Kidney (tissue), 14 donors: ENCODE measurements around the gene SLC9A2. TPM values are rescaled to one million over a fixed set of nuclear protein-coding genes. Genes with fewer than 3 reads are reported as not detected.

Source experiments
- DNase-seq, 5 donors: peaks; one replicate each; pipeline ENCODE4 v3.0.0-alpha.2; 2013 to 2020
- FAIRE-seq: peaks from 2 replicates; lab custom pipeline; 2012; peaks lifted over from hg19 to GRCh38; lab: Jason Lieb, UNC
- H3K27ac ChIP-seq, 2 donors: one replicate each; pipeline ENCODE4 v1.7.0; 2013; ENCODE audit warnings: low read depth in 2 of 2, low read length in 2 of 2, inconsistent platforms in 1 of 2
- H3K27me3 ChIP-seq: one replicate; pipeline ENCODE4 v1.7.1; 2013; ENCODE audit warnings: low read length, inconsistent platforms; ENCODE audit not compliant: control insufficient read depth, insufficient read depth
- H3K36me3 ChIP-seq, 3 donors: one replicate each; pipeline versions ENCODE4 v1.7.0 to v1.7.1; 2013; ENCODE audit warnings: low read length in 3 of 3, control low read depth in 1 of 3, inconsistent platforms in 1 of 3; ENCODE audit not compliant: insufficient read depth in 3 of 3, control insufficient read depth in 2 of 3
- H3K4me1 ChIP-seq, 3 donors: one replicate each; pipeline versions ENCODE4 v1.7.0 to v1.7.1; 2013; ENCODE audit warnings: low read length in 3 of 3, inconsistent platforms in 1 of 3, low read depth in 1 of 3; ENCODE audit not compliant: control insufficient read depth in 2 of 3, insufficient read depth in 2 of 3
- H3K4me3 ChIP-seq, 3 donors: one replicate each; pipeline versions ENCODE4 v1.7.0 to v1.8.1; 2013; ENCODE audit warnings: low read length in 3 of 3, control low read depth in 1 of 3, inconsistent platforms in 1 of 3
- H3K9ac ChIP-seq, 3 donors: one replicate each; pipeline versions ENCODE4 v1.7.0 to v1.7.1; 2013; ENCODE audit warnings: low read length in 3 of 3, control low read depth in 1 of 3, inconsistent platforms in 1 of 3
- H3K9me3 ChIP-seq, 3 donors: one replicate each; pipeline versions ENCODE4 v1.7.0 to v1.7.1; 2013; ENCODE audit warnings: low read length in 3 of 3, control low read depth in 1 of 3, inconsistent platforms in 1 of 3; ENCODE audit not compliant: control insufficient read depth in 2 of 3, insufficient read depth in 1 of 3
- CTCF ChIP-seq: IDR thresholded peaks from 3 replicates; pipeline ENCODE4 v1.5.1; 2012; ENCODE audit warnings: mild to moderate bottlenecking, moderate library complexity, borderline replicate concordance; ENCODE audit not compliant: insufficient read depth; ENCODE audit errors: extremely low read depth
- intact Hi-C: fragments of 100-400 bp; cut with DNase I; formaldehyde crosslinking; loops from one replicate; pipeline ENCODE4 v1.11.1; 2022
- polyA plus RNA-seq: library from polyadenylated mRNA; stranded (reverse); fragments of 350-450 nt; fragmentation: Illumina TruSeq; extraction: RNeasy Lipid Tissue Mini Kit (QIAGEN cat#74804); gene quantifications from one replicate; pipeline ENCODE4 v1.2.3, GENCODE V29; 2014; ENCODE audit warnings: low read depth, low replicate concordance; ENCODE audit not compliant: insufficient read depth
- total RNA-seq: library from RNA; stranded (reverse); fragmentation: NEBNext Ultra II Directional; extraction: Animal tissue kit (Norgen Biotek cat#: 25700); gene quantifications from one replicate; pipeline ENCODE4 v1.2.1, GENCODE V29; 2021
- donor health status: control.
- donor health status: control.
- donor health status: control.
- donor health status: control.
- donor health status: control.
- donor health status: DM: yes; HTN: yes; CAD: no.
- donor health status: Normal renal cell carcinoma (clear cell type).

Gene SLC9A2
- total and polyA plus RNA-seq, 2 donors from 2014 or later: 5.6 to 5.9 TPM

GRCh38 chr2:102672107-102672776 is 52.9 kb downstream of the SLC9A2 start:
- H3K27ac ChIP-seq: no peak overlapping the region
- intact Hi-C loops: no loop called here
- no peaks in the 10 kb centered on the region for H3K9me3 ChIP-seq
- no peak for FAIRE-seq
- DNase-seq: no peak
- no peaks in the 10 kb centered on the region for H3K27me3 ChIP-seq
- no peaks in the 10 kb centered on the region for H3K36me3 ChIP-seq
- H3K4me3 ChIP-seq: no peak overlapping the region
- TF ChIP-seq CTCF: no peak
- H3K4me1 ChIP-seq: peaks cover 0 to 4% (median 0%) of the 10 kb centered on the region in 3 donors
- H3K9ac ChIP-seq: no peak overlapping the region

- H3K9ac ChIP-seq: no peak overlapping the region
- DNase-seq (no peak), FAIRE-seq (no peak)
- H3K4me1 ChIP-seq: no peaks in the 10 kb centered on the region
- no peak overlapping the region for H3K27ac ChIP-seq
- no peaks in the 10 kb centered on the region for H3K36me3 ChIP-seq
- H3K27me3 ChIP-seq: no peaks in the 10 kb centered on the region
- no peaks in the 10 kb centered on the region for H3K9me3 ChIP-seq
- intact Hi-C loops: no loop called here
- TF ChIP-seq CTCF: no peak
- H3K4me3 ChIP-seq: no peak overlapping the region
These were observed 55.0 kb downstream of the SLC9A2 start for GRCh38 chr2:102674370-102674769.

GRCh38 chr2:102674836-102675235 is 55.5 kb downstream of the SLC9A2 start:
- Histone ChIP-seq H3K27me3 (no peaks in the 10 kb centered on the region), H3K9me3 (no peaks in the 10 kb centered on the region), H3K4me3 (no peak overlapping the region), H3K27ac (no peak overlapping the region), H3K4me1 (no peaks in the 10 kb centered on the region), H3K9ac (no peak overlapping the region), H3K36me3 (no peaks in the 10 kb centered on the region)
- intact Hi-C loops: no loop called here
- FAIRE-seq (no peak), DNase-seq (no peak)
- no peak for TF ChIP-seq CTCF
